ENCODE data around the gene CPSF3.

Gene CPSF3

DNA sequence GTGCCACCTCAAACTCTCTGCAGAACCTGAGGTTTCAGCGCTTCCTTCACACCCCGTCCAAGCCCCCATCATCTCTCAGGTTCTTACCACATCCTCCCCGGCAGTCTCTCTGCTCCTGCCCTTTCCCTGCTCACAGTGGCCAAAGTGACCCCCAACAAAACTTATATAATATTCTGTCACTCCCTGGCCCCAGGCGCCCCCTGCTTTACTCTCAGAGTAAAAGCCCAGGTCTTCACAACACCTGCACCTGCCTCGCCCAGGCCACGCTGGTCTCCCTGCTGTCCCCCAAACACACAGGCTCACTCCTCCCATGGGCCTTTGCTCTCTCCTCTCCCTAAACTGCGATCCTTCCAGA is 6.5 kb upstream of the CPSF3 start:
- no peak overlapping the region for H3K4me3 ChIP-seq (ENCODE audit: low read depth, low read length)

DNA sequence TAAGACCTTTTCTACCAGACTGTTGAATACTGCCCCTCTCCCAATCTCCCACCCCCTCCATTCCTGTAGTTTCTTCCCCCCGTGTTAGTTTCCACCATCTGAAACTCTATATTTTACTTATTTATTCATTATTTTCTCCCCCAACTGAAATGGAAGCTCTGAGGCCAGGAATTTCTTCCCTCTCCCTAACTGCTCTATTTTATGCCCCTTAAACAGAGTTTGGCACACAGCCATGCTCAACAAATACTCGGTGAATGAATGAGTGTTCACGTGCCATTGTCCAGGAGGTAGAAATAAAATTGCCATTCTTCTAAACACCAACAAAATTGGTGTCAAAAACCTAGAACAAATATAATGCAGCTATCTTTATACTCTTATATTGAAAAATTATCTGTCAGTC is 5.7 kb upstream of the CPSF3 start:
- no peak overlapping the region for H3K4me3 ChIP-seq (ENCODE audit: low read depth, low read length)

DNA sequence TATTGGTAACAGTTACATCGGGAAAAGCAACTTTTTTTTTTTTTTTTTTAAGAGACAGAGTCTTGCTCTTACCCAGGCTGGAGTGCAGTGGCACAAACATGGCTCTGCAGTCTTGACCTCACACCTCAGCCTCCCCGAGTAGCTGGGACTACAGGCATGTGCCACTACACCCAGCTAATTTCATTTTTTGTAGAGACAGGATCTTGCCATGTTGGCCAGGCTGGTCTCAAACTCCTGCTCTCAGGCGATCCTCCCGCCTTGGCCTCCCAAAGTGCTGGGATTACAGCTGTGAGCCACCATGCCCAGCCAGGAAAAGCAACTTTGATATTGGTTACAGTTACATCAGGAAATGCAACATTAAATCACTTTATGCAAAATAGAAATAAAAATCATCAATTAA is 4.7 kb upstream of the CPSF3 start:
- H3K4me3 ChIP-seq (ENCODE audit: low read depth, low read length) = no peak overlapping the region

DNA sequence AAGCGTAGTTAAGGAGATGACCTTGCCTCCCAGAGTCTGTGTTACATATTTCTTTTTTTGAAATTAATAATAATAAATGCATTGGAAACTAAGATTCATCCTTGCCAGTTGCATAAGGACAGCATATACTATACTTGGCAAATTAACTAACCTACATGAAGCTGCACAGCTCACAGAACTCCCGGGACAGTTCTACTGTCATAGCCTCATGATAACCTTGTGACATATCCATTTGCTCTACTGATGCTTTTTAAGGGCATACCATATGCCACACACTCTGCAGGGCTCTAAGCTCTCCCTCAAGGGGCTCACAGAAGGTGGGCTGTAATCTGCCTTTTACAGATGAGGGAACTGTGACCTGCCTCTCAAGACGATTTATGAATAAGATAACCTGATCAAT is 3.9 kb upstream of the CPSF3 start:
- H3K4me3 ChIP-seq (ENCODE audit: low read depth, low read length) = no peak overlapping the region

DNA sequence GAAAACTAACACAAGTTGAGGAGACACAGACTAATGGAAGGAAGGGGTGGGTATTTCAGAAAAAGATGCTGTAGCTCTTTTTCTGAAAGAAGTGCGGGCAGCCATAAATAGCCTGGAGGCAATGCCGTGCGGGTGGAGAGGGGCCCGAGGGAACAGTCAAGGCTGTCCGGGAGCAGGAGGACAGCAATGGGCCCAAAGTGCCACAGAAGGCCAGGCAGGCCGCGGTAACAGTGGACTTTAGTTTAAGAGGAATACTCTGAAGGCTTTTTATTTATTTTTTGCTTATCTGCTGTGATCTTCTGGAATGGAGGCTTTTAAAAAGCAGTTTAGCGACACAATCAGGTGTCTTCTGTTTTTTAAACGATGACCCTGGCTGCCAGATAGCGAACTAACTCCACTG is 3.0 kb upstream of the CPSF3 start:
- H3K4me3 ChIP-seq (ENCODE audit: low read depth, low read length) = no peak overlapping the region

DNA sequence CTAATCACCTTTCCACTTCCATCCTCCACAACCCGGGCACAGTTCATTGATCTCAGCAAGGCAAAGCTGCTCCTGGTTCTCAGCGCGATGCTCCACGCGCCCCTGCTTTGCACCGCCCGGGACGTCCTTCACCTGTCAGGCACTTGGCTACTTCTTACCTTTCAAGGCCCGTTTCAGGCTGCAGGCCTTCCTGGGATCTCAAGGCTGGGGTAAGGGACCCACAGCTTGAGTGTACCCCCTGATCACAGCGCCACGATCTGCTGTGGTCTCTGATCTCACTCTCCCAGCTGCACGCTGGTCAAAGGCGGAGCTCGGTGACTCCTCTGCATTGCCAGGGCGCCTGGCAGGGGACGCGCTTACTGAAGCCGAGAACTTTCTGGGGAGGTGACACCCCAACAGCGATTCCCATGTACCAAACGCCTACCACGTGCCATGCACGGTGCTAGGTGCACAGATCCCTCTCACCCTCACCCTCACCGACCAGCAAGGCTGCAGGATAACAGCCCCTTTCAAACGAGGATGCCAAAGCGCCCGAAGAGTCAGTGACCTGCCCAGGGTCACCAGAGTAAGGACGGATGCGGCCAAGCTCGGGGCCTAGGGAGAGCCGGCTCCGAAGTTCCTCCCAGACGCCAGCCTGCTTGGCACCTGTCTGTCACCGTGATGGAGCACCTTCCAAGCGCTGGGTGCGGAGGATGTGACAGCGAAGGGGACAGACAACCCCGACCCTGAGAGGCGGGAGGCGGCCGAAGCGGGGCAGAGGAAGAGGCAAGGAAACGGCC is 944 bp upstream of the CPSF3 start:
- H3K4me3 ChIP-seq (ENCODE audit: low read depth, low read length) = peak overlapping the region; percentile 94

DNA sequence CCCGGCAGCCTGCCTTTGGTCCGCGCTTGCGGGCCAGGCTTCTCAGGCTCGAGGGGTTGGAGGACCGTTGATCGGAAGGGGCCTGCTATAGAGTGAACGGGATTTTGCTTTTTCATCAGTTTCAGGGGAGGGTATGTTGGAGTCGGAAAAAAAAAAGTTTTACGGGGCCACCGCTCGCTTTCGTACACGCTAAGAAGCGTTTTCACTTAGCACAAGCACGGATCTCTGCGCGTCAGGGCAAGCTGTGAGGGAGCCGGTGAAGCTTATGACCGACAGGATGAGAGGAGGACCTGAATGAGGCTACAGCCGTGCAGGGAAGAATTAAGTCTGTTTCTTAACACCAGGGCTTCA is 443 bp downstream of the CPSF3 start:
- H3K4me3 ChIP-seq (ENCODE audit: low read depth, low read length) = peak overlapping the region; percentile 94

DNA sequence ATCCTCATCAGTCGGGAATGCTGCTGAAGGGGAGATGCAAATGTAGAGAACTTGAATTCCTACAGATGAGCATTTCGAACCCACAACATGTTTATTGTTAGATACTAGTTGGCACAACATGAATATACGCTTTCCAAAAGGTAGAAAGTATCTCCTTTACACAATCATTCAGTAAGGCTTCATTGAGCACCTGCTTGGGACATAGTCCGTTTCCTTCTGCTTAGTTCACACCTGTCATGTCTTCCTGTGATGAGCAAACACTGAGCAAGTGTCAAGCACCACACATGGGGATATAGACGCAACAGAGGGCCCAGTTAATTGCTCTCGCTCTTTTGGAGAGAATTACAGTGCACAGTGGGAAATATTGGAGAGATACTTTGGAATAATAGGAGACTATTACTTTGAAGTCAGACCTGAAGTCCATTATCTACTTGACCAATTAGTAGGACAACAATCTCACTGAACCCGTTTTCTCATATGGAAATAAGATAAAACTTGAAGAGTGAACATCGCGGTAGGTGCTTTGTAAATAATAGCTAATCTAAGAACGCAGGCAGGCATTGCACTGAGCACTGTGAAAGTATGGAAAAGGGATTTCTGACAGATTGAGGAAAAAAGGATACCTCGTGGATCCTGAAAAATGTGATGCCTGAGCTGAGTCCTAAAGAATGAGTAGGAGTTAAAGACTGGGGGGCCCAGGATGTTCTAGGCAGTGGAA is 1.2 kb downstream of the CPSF3 start:
- H3K4me3 ChIP-seq (ENCODE audit: low read depth, low read length) = peak overlapping the region; percentile 94

DNA sequence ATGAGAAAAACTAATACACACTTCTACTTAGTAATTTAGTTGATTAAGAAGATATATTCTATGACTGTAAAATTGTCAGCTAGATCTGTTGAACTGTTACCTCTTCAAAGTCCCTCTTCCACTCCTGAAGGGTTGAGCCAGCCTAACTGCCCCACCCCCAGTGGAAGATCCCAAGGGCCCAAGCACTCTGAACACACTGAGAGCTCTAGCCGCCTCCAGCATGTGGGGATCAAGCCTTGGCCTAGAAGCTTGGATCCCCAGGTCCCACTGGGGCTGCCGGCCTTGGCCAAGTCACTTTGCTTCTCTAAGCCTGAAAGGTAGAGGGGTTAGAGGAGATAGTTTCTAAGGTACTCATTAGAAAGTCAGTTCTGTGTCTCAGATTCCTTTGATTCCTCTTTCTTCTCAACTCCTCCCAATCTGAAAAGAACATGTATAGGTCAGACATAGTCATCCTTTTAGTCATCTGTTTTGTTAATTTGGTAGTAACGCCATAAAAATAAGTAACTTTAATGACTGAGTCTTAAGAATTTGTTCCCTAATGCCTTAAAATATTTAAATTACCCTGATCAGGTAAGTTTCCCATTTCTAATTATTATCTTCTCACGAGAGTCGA is 5.6 kb downstream of the CPSF3 start:
- no peak overlapping the region for H3K4me3 ChIP-seq (ENCODE audit: low read depth, low read length)

DNA sequence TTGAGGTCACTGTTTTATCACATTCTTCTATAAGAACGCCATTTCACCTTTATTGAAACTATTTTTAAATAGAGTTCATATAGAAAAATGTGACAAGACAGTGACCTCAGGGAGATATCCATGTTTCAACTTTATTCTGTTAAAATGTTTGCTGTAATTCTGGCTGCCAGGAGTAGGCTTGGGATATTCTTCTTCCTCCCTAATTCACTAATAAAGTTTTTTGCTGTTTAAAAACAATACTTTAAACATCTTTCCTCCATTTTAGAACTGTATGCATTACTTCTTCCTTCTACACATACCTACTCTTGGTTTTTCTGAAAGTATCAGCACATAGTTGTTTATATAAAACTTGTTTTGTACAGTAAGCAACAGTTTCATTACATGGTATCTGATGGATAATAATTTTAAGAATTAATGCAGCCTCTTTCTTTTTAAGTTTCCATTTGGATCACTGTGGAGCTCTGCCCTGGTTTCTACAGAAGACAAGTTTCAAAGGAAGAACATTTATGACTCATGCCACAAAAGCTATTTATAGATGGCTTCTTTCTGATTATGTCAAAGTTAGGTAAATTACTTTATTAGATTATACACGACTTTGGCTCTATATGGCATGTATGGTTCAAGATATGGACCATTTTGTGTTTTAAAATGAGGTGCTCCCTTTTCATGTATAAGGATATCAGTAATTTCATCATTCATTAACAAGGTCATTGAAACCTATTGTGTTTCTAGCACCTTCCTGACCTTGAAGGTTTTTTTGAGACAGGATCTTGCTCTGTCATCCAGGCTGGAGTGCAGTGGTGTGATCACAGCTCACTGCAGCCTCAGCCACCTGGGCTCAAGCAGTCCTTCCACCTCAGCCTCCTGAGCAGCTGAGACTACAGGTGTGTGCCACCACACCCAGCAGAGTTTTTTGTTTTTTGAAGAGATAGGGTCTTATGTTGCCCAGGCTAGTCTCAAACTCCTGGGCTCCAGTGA is 7.2 kb downstream of the CPSF3 start:
- H3K4me3 ChIP-seq (ENCODE audit: low read depth, low read length) = no peak overlapping the region

DNA sequence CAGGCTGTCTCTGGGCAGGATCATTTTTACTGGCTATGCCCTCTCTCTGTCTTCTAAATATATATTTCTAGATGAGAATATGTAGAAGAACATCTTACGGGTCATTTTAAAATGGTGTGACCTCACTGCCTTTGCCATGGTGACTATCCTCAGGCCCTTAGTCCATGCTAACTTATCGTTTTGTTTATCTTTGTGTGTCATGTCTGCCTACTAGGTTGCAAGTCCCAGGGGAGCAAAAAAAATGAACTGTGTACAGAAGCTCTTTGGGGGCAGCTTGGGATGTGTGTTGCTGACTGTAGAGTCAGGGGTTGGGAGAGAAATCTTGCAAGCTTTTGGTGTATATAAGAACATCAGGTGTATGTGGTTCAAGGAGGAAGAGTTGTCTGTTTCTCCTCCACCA is 11.0 kb downstream of the CPSF3 start:
- no peak overlapping the region for H3K4me3 ChIP-seq (ENCODE audit: low read depth, low read length)

DNA sequence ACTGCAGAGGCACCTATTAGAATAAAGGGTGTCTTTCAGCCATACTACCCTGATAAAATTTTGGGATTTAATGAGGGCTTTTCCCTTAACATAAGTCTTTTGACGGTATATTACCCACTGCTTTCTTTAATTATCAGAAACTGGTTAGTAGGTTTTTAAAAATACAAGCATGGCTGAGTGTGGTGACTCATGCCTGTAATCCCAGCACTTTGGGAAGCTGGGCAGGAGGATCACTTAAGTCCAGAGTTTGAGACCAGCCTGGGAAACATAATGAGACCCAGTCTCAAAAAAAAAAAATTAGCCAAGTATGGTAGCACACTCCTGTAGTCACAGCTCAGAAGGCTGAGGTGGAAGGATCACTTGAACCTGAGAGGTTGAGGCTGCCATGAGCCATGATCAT is 16.1 kb downstream of the CPSF3 start:
- H3K4me3 ChIP-seq (ENCODE audit: low read depth, low read length) = no peak overlapping the region

DNA sequence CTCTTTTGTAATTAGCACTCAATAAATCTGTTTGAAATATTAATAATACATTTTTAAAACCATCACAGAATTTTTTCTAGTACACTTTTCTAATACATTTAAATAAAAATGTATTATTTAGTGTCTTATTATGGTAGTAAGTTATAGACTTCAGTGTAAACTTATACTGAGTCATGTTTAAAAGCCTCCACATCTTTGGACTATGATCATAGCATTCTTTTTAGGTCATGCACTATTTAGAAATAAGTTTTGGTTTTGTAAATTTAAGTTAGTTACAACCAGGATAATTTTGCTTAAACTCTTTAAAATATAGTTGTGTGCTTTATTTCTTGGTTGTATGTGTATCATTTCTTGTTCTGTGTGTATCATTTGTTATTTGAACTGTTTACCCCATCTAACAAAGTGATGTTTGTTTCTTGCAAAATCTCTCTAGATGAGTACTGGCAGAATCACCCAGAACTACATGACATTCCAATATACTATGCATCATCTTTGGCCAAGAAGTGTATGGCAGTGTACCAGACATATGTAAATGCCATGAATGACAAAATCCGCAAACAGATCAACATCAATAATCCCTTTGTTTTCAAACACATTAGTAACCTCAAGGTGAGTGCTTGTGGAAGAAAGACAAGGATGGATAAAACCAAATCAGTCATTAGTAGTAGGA is 16.7 kb downstream of the CPSF3 start:
- no peak overlapping the region for H3K4me3 ChIP-seq (ENCODE audit: low read depth, low read length)

DNA sequence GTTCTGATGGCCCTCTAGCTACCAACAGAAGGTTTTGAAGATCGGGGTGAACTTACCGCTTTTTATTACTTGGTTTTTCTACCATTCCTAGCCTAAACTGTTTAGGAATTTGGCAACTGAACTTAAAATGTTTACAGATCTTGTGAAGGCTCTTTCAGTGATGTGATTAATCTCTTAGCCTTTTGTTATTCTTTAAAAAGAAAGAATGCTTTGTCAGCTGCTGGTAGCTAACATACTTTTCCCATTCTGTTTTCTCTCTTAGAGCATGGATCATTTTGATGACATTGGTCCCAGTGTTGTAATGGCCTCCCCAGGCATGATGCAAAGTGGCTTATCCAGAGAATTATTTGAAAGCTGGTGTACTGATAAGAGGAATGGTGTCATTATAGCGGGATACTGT is 18.1 kb downstream of the CPSF3 start:
- H3K4me3 ChIP-seq (ENCODE audit: low read depth, low read length) = no peak overlapping the region

DNA sequence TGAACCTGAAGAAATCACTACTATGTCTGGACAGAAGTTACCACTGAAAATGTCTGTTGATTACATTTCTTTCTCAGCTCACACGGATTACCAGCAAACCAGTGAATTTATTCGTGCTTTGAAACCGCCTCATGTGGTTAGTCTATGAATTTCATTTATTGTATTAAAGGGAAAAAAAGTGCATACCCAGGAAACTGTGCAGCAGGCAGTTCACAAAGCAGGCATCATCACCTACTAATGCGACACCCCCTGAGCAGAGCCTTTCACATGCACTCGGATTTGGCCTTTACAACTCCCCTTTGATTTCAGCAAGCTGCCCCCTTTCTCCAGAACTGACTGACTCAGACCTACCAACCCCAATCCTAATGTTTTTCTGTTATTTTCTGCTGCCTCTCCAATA is 20.1 kb downstream of the CPSF3 start:
- H3K4me3 ChIP-seq (ENCODE audit: low read depth, low read length) = no peak overlapping the region

DNA sequence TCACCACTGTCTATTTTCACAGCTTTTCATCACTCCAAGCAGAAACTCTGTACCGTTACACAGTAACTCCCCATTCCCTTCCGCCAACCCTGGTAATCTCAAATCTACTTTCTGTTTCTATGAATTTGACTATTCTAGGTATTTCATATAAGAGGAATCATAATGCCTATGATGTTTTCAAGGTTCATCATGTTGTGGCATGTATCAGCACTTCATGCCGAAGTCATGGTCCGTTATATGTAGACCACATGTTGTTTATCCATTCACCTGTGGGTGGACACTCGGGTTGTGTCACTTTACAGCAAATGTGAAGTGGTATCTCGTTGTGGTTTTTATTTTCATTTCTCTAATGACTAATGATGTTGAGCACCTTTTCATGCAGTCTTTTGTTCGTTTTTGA is 21.6 kb downstream of the CPSF3 start:
- H3K4me3 ChIP-seq (ENCODE audit: low read depth, low read length) = no peak overlapping the region

DNA sequence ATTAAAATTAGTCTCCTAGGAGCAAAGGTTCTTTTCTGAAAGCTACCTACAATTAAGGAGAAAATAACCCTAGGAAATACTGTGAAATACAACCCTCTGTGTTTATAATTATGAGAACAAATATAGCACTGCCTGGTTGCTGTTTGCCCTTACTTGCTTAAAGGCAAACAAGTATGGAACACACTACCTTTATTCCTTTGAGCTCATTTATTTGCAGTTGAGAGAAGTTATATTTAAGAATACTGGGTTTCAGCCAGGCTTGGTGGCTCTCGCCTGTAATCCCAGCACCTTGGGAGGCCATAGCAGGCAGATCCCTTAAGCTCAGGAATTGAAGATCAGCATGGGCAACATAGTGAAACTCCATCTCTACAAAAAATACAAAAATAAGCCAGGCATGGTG is 27.8 kb downstream of the CPSF3 start:
- H3K4me3 ChIP-seq (ENCODE audit: low read depth, low read length) = no peak overlapping the region

DNA sequence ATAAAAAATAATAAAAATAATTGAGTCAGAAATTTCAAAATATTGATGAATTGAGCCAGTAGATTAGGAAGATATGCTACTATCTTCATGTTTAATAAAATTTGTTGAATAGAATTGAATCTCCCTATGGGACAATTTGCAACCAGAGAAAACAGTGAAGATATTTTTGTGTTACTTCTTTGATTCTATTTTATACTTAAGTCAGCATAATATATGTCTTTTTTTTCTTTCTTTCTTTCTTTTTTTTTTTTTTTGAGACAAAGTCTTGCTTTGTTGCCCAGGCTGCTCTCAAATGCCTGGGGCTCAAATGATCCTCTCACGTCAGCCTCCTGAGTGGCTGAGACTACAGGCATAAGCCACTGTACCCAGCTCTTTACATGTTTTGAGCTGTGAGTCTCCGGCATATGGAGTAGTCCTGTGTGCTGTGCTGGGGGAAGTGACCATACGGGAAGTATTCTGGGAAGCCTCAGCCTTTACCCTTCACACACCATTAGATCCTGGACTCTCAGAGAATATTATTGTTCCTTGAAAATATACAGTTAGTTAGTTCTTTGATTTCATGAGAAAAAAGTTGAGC is 37.1 kb downstream of the CPSF3 start:
- H3K4me3 ChIP-seq (ENCODE audit: low read depth, low read length) = no peak overlapping the region

DNA sequence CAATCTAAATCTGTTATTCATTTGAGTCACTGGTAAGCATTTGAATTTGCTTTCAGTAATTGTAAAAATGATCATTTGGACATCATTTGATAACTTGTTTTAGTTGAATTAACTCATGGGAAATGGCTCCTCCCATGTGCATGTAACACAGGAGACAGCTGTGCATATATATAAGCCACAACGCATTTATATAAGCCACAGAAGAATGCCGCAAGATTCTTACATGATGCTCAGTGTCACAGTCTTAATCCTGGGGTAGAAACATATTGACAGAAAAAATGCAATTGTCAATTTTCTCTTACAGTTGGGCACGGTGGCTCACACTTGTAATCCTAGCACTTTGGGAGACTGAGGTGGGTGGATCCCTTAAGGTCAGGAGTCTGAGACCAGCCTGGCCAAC is 37.6 kb downstream of the CPSF3 start:
- no peak overlapping the region for H3K4me3 ChIP-seq (ENCODE audit: low read depth, low read length)

DNA sequence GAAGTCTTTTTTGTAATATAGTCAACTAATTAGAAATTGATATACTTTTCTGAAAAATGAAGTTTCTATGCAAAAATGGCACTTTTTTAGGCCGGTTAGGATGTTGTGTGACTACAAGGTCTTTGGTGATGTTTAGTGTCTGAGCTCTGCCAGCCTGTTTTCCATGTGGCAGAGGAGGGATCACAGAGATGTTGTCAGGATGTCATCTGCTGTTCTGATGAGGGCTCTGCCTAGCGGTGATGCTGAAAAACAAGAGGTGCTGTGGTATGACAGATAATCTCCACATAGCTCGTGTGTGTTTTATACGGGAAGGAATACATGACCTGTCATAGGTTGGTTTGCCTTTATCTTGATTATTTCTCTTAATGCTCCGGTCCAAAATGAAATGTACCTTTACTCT is 38.9 kb downstream of the CPSF3 start:
- H3K4me3 ChIP-seq (ENCODE audit: low read depth, low read length) = no peak overlapping the region

Data from iPS-11a (cell line).